NCI-H2196 treated with DMSO at 0.1 percent for 48 hours (cell line): Measurements from ENCODE around the gene CDC42BPA.

Experiments
- DNase-seq: peaks from one replicate; lab custom pipeline; 2025; ENCODE audit not compliant: unreplicated experiment; lab: John Stamatoyannopoulos, UW

The CDC42BPA gene

GRCh38 chr1:227335242-227336020 lies 17.1 kb upstream of the CDC42BPA start:
- DNase-seq, result no peak

- DNase-seq, result no peak
Observed at GRCh38 chr1:227333423-227333822, 15.1 kb upstream of the CDC42BPA start.

GRCh38 chr1:227330279-227331076 lies 12.2 kb upstream of the CDC42BPA start:
- DNase-seq, result no peak

- no peak for DNase-seq
Observed at GRCh38 chr1:227328405-227329019, 10.2 kb upstream of the CDC42BPA start.

- DNase-seq, result no peak
Observed at GRCh38 chr1:227325156-227325555, 6.9 kb upstream of the CDC42BPA start.

GRCh38 chr1:227323967-227324268 lies 5.6 kb upstream of the CDC42BPA start:
- no peak for DNase-seq

GRCh38 chr1:227323171-227323966 lies 5.1 kb upstream of the CDC42BPA start:
- no peak for DNase-seq

- DNase-seq, result no peak
Observed at GRCh38 chr1:227322376-227322775, 4.1 kb upstream of the CDC42BPA start.

GRCh38 chr1:227321035-227321434 lies 2.7 kb upstream of the CDC42BPA start:
- no peak for DNase-seq

GRCh38 chr1:227320476-227320875 lies 2.2 kb upstream of the CDC42BPA start:
- DNase-seq, result no peak

GRCh38 chr1:227318853-227319607 lies 738 bp upstream of the CDC42BPA start:
- DNase-seq, result no peak

- peak; percentile 58 for DNase-seq
Observed at GRCh38 chr1:227317523-227318015, 723 bp downstream of the CDC42BPA start.

GRCh38 chr1:227317011-227317451 lies 1.3 kb downstream of the CDC42BPA start:
- no peak for DNase-seq

GRCh38 chr1:227316456-227316855 lies 1.8 kb downstream of the CDC42BPA start:
- no peak for DNase-seq

GRCh38 chr1:227315629-227316346 lies 2.5 kb downstream of the CDC42BPA start:
- DNase-seq, result no peak

- no peak for DNase-seq
Observed at GRCh38 chr1:227314014-227314848, 4.1 kb downstream of the CDC42BPA start.

GRCh38 chr1:227312361-227313025 lies 5.8 kb downstream of the CDC42BPA start:
- DNase-seq, result no peak

- no peak for DNase-seq
Observed at GRCh38 chr1:227311389-227312001, 6.8 kb downstream of the CDC42BPA start.
